ENCODE results near the gene FGF9. TPM values are rescaled to one million over a fixed set of nuclear protein-coding genes. Genes with fewer than 3 reads are reported as not detected.

Gene FGF9
- total and polyA plus RNA-seq, 2 experiments from 2014 or later, result 6.5 to 18.4 TPM

- H3K27me3 ChIP-seq, result no peaks in the 10 kb centered on the region
- TF ChIP-seq CTCF (IDR thresholded peaks at IDR 0.05; ENCODE audit: low read depth, low read length), result no peak
- H3K36me3 ChIP-seq, result no peaks in the 10 kb centered on the region
These were observed 62.8 kb downstream of the FGF9 start for GRCh38 chr13:21733475-21734263.

GRCh38 chr13:21734961-21735360 lies 64.1 kb downstream of the FGF9 start:
- Histone ChIP-seq H3K27me3 (no peaks in the 10 kb centered on the region), H3K36me3 (no peaks in the 10 kb centered on the region), H3K9me3 (ENCODE audit: low read depth) (no peaks in the 10 kb centered on the region), H3K4me3 (no peak overlapping the region), H3K4me1 (ENCODE audit: low read depth) (peaks cover 16% of the 10 kb centered on the region), H3K27ac (no peak overlapping the region)
- DNase-seq (ENCODE audit: low read depth in 1 of 2, low spot score in 1 of 2), result no peak
- no peak for TF ChIP-seq CTCF (IDR thresholded peaks at IDR 0.05; ENCODE audit: low read depth, low read length)

More at GRCh38 chr13:21733475-21734263, 62.8 kb downstream of the FGF9 start:
- H3K4me3 ChIP-seq, result no peak overlapping the region
- H3K27ac ChIP-seq, result no peak overlapping the region
- no peak for DNase-seq (ENCODE audit: low read depth in 1 of 2, low spot score in 1 of 2)
- H3K4me1 ChIP-seq (ENCODE audit: low read depth), result peaks cover 16% of the 10 kb centered on the region
- no peaks in the 10 kb centered on the region for H3K9me3 ChIP-seq (ENCODE audit: low read depth)

- Histone ChIP-seq H3K27ac (peak overlapping the region; percentile 72), H3K9me3 (ENCODE audit: low read depth) (no peaks in the 10 kb centered on the region), H3K36me3 (no peaks in the 10 kb centered on the region), H3K4me1 (ENCODE audit: low read depth) (peaks cover 16% of the 10 kb centered on the region), H3K4me3 (no peak overlapping the region), H3K27me3 (no peaks in the 10 kb centered on the region)
- TF ChIP-seq CTCF (IDR thresholded peaks at IDR 0.05; ENCODE audit: low read depth, low read length), result no peak
- peak in 1 of 2 donors; percentile 73 for DNase-seq (ENCODE audit: low read depth in 1 of 2, low spot score in 1 of 2)
These were observed 65.0 kb downstream of the FGF9 start for GRCh38 chr13:21735701-21736401.

- Histone ChIP-seq H3K4me1 (ENCODE audit: low read depth) (peaks cover 16% of the 10 kb centered on the region), H3K27ac (peak overlapping the region; percentile 72), H3K4me3 (no peak overlapping the region), H3K9me3 (ENCODE audit: low read depth) (no peaks in the 10 kb centered on the region), H3K27me3 (no peaks in the 10 kb centered on the region), H3K36me3 (no peaks in the 10 kb centered on the region)
- no peak for TF ChIP-seq CTCF (IDR thresholded peaks at IDR 0.05; ENCODE audit: low read depth, low read length)
- DNase-seq (ENCODE audit: low read depth in 1 of 2, low spot score in 1 of 2), result no peak
These were observed 66.1 kb downstream of the FGF9 start for GRCh38 chr13:21736926-21737325.

GRCh38 chr13:21738630-21739029 lies 67.8 kb downstream of the FGF9 start:
- H3K36me3 ChIP-seq, result no peaks in the 10 kb centered on the region
- no peak overlapping the region for H3K27ac ChIP-seq
- no peak for DNase-seq (ENCODE audit: low read depth in 1 of 2, low spot score in 1 of 2)
- no peak overlapping the region for H3K4me3 ChIP-seq
- H3K9me3 ChIP-seq (ENCODE audit: low read depth), result no peaks in the 10 kb centered on the region
- peaks cover 16% of the 10 kb centered on the region for H3K4me1 ChIP-seq (ENCODE audit: low read depth)
- no peaks in the 10 kb centered on the region for H3K27me3 ChIP-seq
- TF ChIP-seq CTCF (IDR thresholded peaks at IDR 0.05; ENCODE audit: low read depth, low read length), result no peak

All from cardiac muscle cell (in vitro differentiated cells and primary cell).